K562 (cell line): ENCODE measurements around the gene ATP1A3. TPM values are rescaled to one million over a fixed set of nuclear protein-coding genes. Genes with fewer than 3 reads are reported as not detected.

Source experiments
- CEBPG ChIP-seq, 3 experiments: fragments of 200-800 bp in 1 of 3; sonication (Bioruptor generic) in 1 of 3; sonication (generic) in 1 of 3; formaldehyde crosslinking in 1 of 3; IDR thresholded peaks in 2 of 3; conservative IDR thresholded peaks in 1 of 3; 2 replicates each; pipeline versions ENCODE4 v1.6.1 to v1.8.0; 2016 to 2022; ENCODE audit warnings: missing compliant biosample characterization in 2 of 3, missing genetic modification characterization in 2 of 3, mild to moderate bottlenecking in 1 of 3, missing genetic modification reagents in 1 of 3
- FIP1L1 ChIP-seq: fragments of 200-400 bp; formaldehyde crosslinking; IDR thresholded peaks from 2 replicates; pipeline ENCODE4 v1.6.1; 2018; ENCODE audit warnings: mild to moderate bottlenecking, low read depth, low read length; ENCODE audit not compliant: poor library complexity, severe bottlenecking
- FOXJ2 ChIP-seq: fragments of 200-800 bp; sonication (Bioruptor generic); IDR thresholded peaks from 2 replicates; pipeline ENCODE4 v1.6.1; 2016; ENCODE audit warnings: missing genetic modification characterization, missing compliant biosample characterization
- NCOA4 ChIP-seq: fragments of 450-650 bp; IDR thresholded peaks from 2 replicates; pipeline ENCODE4 v1.6.1; 2018; ENCODE audit warnings: mild to moderate bottlenecking; ENCODE audit not compliant: partially characterized antibody
- TGIF2 ChIP-seq: sonication (generic); formaldehyde crosslinking; IDR thresholded peaks from 2 replicates; pipeline ENCODE4 v1.8.1; 2022; ENCODE audit warnings: mild to moderate bottlenecking, missing genetic modification reagents, moderate library complexity
- XRCC5 ChIP-seq: fragments of 200-400 bp; formaldehyde crosslinking; IDR thresholded peaks from 2 replicates; pipeline ENCODE4 v1.6.1; 2017; ENCODE audit warnings: low read depth, mild to moderate bottlenecking, low read length
- ZNF124 ChIP-seq: sonication (generic); formaldehyde crosslinking; IDR thresholded peaks from 2 replicates; pipeline ENCODE4 v1.8.1; 2022; ENCODE audit warnings: missing genetic modification reagents
- ZNF239 ChIP-seq: fragments of 250-450 bp; sonication (Bioruptor Pico); IDR thresholded peaks from 2 replicates; pipeline ENCODE4 v1.4.0; 2020; ENCODE audit warnings: mild to moderate bottlenecking
- polyA plus RNA-seq, 8 experiments: library from polyadenylated mRNA; depleted of rRNA in 4 of 8; stranded (reverse) in 5 of 8; unstranded in 3 of 8; fragments of >200 nt; fragmentation: Nextera tagmentation in 2 of 8; fragmentation: Illumina TruSeq in 1 of 8; extraction: Ambion mirVana in 2 of 8; extraction: Trizol in 1 of 8; gene quantifications; 2 replicates each; pipeline versions ENCODE4 v1.2.1 to v1.2.3, GENCODE V29; 2011 to 2014; ENCODE audit warnings: inconsistent platforms in 1 of 8, missing spikeins in 1 of 8
- total RNA-seq, 7 experiments: library from RNA; depleted of rRNA in 6 of 7; stranded (reverse); fragments of >200 nt in 6 of 7; fragmentation: Illumina TruSeq in 2 of 7; extraction: Trizol in 2 of 7; gene quantifications; 2 replicates each; pipeline versions ENCODE4 v1.2.1 to v1.2.3, GENCODE V29; 2011 to 2021; ENCODE audit warnings: low replicate concordance in 1 of 7
- TF ChIP-seq, protein P1 (sequence below): sonication (generic); formaldehyde crosslinking; IDR thresholded peaks from 2 replicates; pipeline ENCODE4 v1.8.0; 2022; ENCODE audit warnings: mild to moderate bottlenecking, missing genetic modification reagents
- TF ChIP-seq, protein P2 (sequence below): fragments of 250-450 bp; sonication (Bioruptor Pico); IDR thresholded peaks from 2 replicates; pipeline ENCODE4 v1.5.0; 2021
- TF ChIP-seq, protein P3 (sequence below): fragments of 200-600 bp; sonication (generic); IDR thresholded peaks from one replicate; pipeline ENCODE4 v1.6.1; 2012; ENCODE audit warnings: mild to moderate bottlenecking, low read depth, low read length, inconsistent platforms
- TF ChIP-seq, protein P4 (sequence below), 2 experiments: fragments of 450-650 bp; IDR thresholded peaks; 2 replicates each; pipeline ENCODE4 v1.6.1; 2016

The ATP1A3 gene
- total and polyA plus RNA-seq, 9 of the 15 experiments (the other 6 are each of a cell fraction or from before 2014, with no cell fraction given), result 0.03 to 1.0 (median 0.17) TPM; not detected in 3

DNA sequence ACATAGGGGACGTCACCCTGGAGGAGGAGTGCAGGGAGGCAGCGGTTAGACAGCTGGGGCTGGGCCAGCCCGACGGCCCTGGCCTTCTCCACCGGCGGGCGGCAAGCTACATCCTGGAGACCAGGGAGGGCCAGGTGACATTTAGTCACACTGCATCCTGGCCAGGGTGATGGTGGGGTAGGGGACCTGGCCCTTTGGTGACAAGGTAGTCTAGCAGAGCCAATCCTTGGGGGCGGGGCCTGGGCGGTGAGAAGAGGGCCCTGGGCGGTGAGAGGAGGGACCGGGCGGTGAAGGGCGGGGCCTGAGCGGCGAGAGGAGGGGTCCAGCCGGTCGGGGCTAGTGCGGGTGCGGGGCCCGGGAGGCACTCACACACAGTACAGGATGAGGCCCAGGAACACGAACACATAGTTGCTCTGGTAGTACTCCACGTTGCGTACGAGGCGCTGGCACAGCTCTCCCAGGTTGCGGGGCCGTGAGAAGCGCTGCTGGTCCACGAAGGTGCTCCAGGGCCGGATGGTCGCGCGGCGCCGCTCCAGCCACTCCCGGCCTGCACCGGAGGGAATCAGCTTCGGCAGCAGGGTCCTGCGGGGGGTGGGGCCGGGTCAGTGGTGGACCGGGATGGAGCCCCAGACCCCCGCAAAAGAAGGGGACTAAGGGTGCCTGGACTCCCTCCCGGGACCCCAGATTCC, 35.5 kb downstream of the ATP1A3 start (continued):
- TF ChIP-seq, protein P1, sequence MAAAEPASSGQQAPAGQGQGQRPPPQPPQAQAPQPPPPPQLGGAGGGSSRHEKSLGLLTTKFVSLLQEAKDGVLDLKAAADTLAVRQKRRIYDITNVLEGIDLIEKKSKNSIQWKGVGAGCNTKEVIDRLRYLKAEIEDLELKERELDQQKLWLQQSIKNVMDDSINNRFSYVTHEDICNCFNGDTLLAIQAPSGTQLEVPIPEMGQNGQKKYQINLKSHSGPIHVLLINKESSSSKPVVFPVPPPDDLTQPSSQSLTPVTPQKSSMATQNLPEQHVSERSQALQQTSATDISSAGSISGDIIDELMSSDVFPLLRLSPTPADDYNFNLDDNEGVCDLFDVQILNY, result no peak
- TF ChIP-seq FIP1L1, result no peak
- no peak for TF ChIP-seq ZNF239 (CRISPR knock-in tag)
- TF ChIP-seq FOXJ2 (tag), result no peak
- TF ChIP-seq CEBPG (CRISPR knock-in tag; IDR thresholded peaks at IDR 0.05), result 0 out of 2 replicates have a peak, but pooled peaks have one; percentile 10
- TF ChIP-seq CEBPG (tag; conservative IDR thresholded peaks at IDR 0.05 in 1 of 2, IDR thresholded peaks at IDR 0.05 in 1 of 2), result no peak
- TF ChIP-seq, protein P2, sequence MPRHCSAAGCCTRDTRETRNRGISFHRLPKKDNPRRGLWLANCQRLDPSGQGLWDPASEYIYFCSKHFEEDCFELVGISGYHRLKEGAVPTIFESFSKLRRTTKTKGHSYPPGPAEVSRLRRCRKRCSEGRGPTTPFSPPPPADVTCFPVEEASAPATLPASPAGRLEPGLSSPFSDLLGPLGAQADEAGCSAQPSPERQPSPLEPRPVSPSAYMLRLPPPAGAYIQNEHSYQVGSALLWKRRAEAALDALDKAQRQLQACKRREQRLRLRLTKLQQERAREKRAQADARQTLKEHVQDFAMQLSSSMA (CRISPR knock-in tag), result no peak
- TF ChIP-seq ZNF124, result no peak
- TF ChIP-seq, protein P3, sequence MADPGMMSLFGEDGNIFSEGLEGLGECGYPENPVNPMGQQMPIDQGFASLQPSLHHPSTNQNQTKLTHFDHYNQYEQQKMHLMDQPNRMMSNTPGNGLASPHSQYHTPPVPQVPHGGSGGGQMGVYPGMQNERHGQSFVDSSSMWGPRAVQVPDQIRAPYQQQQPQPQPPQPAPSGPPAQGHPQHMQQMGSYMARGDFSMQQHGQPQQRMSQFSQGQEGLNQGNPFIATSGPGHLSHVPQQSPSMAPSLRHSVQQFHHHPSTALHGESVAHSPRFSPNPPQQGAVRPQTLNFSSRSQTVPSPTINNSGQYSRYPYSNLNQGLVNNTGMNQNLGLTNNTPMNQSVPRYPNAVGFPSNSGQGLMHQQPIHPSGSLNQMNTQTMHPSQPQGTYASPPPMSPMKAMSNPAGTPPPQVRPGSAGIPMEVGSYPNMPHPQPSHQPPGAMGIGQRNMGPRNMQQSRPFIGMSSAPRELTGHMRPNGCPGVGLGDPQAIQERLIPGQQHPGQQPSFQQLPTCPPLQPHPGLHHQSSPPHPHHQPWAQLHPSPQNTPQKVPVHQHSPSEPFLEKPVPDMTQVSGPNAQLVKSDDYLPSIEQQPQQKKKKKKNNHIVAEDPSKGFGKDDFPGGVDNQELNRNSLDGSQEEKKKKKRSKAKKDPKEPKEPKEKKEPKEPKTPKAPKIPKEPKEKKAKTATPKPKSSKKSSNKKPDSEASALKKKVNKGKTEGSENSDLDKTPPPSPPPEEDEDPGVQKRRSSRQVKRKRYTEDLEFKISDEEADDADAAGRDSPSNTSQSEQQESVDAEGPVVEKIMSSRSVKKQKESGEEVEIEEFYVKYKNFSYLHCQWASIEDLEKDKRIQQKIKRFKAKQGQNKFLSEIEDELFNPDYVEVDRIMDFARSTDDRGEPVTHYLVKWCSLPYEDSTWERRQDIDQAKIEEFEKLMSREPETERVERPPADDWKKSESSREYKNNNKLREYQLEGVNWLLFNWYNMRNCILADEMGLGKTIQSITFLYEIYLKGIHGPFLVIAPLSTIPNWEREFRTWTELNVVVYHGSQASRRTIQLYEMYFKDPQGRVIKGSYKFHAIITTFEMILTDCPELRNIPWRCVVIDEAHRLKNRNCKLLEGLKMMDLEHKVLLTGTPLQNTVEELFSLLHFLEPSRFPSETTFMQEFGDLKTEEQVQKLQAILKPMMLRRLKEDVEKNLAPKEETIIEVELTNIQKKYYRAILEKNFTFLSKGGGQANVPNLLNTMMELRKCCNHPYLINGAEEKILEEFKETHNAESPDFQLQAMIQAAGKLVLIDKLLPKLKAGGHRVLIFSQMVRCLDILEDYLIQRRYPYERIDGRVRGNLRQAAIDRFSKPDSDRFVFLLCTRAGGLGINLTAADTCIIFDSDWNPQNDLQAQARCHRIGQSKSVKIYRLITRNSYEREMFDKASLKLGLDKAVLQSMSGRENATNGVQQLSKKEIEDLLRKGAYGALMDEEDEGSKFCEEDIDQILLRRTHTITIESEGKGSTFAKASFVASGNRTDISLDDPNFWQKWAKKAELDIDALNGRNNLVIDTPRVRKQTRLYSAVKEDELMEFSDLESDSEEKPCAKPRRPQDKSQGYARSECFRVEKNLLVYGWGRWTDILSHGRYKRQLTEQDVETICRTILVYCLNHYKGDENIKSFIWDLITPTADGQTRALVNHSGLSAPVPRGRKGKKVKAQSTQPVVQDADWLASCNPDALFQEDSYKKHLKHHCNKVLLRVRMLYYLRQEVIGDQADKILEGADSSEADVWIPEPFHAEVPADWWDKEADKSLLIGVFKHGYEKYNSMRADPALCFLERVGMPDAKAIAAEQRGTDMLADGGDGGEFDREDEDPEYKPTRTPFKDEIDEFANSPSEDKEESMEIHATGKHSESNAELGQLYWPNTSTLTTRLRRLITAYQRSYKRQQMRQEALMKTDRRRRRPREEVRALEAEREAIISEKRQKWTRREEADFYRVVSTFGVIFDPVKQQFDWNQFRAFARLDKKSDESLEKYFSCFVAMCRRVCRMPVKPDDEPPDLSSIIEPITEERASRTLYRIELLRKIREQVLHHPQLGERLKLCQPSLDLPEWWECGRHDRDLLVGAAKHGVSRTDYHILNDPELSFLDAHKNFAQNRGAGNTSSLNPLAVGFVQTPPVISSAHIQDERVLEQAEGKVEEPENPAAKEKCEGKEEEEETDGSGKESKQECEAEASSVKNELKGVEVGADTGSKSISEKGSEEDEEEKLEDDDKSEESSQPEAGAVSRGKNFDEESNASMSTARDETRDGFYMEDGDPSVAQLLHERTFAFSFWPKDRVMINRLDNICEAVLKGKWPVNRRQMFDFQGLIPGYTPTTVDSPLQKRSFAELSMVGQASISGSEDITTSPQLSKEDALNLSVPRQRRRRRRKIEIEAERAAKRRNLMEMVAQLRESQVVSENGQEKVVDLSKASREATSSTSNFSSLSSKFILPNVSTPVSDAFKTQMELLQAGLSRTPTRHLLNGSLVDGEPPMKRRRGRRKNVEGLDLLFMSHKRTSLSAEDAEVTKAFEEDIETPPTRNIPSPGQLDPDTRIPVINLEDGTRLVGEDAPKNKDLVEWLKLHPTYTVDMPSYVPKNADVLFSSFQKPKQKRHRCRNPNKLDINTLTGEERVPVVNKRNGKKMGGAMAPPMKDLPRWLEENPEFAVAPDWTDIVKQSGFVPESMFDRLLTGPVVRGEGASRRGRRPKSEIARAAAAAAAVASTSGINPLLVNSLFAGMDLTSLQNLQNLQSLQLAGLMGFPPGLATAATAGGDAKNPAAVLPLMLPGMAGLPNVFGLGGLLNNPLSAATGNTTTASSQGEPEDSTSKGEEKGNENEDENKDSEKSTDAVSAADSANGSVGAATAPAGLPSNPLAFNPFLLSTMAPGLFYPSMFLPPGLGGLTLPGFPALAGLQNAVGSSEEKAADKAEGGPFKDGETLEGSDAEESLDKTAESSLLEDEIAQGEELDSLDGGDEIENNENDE, result no peak
- no peak for TF ChIP-seq XRCC5
- TF ChIP-seq NCOA4, result no peak
- TF ChIP-seq, protein P4, sequence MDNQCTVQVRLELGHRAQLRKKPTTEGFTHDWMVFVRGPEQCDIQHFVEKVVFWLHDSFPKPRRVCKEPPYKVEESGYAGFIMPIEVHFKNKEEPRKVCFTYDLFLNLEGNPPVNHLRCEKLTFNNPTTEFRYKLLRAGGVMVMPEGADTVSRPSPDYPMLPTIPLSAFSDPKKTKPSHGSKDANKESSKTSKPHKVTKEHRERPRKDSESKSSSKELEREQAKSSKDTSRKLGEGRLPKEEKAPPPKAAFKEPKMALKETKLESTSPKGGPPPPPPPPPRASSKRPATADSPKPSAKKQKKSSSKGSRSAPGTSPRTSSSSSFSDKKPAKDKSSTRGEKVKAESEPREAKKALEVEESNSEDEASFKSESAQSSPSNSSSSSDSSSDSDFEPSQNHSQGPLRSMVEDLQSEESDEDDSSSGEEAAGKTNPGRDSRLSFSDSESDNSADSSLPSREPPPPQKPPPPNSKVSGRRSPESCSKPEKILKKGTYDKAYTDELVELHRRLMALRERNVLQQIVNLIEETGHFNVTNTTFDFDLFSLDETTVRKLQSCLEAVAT (IDR thresholded peaks at IDR 0.05), result no peak
- no peak for TF ChIP-seq TGIF2 (CRISPR knock-in tag)
